ENCODE measurements around the gene PARVA. TPM values are rescaled to one million over a fixed set of nuclear protein-coding genes. Genes with fewer than 3 reads are reported as not detected.

The PARVA gene
- total RNA-seq, 3 donors from 2014 or later, result 55.7 to 191 (median 57.1) TPM

DNA sequence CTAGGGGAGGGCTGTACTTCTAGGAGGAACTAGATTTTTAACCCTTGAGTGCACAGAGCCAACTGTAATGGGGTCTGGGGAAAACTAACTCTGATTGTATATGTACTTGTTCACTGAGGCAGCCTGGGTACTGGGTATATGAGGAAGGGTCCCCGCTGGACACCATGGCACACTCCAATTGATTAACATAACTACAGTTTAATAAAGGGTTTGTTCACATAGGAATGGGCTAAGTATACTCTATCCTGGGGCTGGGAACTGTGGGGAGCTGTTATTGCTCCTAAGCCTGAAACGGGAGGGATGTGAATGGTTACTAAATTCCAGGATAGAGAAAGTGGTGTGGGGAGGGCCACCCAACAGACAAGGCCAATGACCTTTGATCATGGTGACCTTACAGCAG, 67.6 kb downstream of the PARVA start:
- Histone ChIP-seq H3K4me1 (ENCODE audit: low read depth) (no peaks in the 10 kb centered on the region), H3K36me3 (ENCODE audit: low read depth) (no peaks in the 10 kb centered on the region), H3K9me3 (no peaks in the 10 kb centered on the region), H3K4me3 (no peak overlapping the region)
- TF ChIP-seq, protein P1, sequence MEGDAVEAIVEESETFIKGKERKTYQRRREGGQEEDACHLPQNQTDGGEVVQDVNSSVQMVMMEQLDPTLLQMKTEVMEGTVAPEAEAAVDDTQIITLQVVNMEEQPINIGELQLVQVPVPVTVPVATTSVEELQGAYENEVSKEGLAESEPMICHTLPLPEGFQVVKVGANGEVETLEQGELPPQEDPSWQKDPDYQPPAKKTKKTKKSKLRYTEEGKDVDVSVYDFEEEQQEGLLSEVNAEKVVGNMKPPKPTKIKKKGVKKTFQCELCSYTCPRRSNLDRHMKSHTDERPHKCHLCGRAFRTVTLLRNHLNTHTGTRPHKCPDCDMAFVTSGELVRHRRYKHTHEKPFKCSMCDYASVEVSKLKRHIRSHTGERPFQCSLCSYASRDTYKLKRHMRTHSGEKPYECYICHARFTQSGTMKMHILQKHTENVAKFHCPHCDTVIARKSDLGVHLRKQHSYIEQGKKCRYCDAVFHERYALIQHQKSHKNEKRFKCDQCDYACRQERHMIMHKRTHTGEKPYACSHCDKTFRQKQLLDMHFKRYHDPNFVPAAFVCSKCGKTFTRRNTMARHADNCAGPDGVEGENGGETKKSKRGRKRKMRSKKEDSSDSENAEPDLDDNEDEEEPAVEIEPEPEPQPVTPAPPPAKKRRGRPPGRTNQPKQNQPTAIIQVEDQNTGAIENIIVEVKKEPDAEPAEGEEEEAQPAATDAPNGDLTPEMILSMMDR (IDR thresholded peaks at IDR 0.05), result no peak
- intact Hi-C loops (cut with DNase I, micrococcal nuclease), result no loop called here
- no peak for DNase-seq
- no peak for ATAC-seq

DNA sequence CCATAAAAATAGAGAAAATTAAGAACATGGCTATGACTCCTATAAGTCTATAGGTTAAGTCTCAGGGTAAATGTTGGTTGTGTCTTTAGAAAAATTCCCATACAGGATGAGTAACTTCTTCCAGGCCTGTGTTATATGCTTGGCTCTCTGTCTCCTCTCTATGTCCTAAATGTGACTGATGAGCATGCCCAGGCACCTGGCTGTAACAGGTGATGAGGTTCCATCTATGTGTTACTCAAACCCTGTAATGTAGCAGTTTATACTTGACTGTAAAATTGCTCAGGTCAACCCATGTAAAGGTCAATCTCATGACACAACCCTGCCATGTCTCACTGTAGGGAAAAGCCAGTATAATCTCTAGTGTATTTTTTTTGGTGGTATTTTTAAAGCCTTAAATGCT, 69.5 kb downstream of the PARVA start:
- no peak for DNase-seq
- H3K36me3 ChIP-seq (ENCODE audit: low read depth), result no peaks in the 10 kb centered on the region
- intact Hi-C loops (cut with DNase I, micrococcal nuclease), result no loop called here
- no peak for ATAC-seq
- TF ChIP-seq, protein P1 (IDR thresholded peaks at IDR 0.05), result no peak
- H3K4me1 ChIP-seq (ENCODE audit: low read depth), result no peaks in the 10 kb centered on the region
- no peak overlapping the region for H3K4me3 ChIP-seq
- no peaks in the 10 kb centered on the region for H3K9me3 ChIP-seq

DNA sequence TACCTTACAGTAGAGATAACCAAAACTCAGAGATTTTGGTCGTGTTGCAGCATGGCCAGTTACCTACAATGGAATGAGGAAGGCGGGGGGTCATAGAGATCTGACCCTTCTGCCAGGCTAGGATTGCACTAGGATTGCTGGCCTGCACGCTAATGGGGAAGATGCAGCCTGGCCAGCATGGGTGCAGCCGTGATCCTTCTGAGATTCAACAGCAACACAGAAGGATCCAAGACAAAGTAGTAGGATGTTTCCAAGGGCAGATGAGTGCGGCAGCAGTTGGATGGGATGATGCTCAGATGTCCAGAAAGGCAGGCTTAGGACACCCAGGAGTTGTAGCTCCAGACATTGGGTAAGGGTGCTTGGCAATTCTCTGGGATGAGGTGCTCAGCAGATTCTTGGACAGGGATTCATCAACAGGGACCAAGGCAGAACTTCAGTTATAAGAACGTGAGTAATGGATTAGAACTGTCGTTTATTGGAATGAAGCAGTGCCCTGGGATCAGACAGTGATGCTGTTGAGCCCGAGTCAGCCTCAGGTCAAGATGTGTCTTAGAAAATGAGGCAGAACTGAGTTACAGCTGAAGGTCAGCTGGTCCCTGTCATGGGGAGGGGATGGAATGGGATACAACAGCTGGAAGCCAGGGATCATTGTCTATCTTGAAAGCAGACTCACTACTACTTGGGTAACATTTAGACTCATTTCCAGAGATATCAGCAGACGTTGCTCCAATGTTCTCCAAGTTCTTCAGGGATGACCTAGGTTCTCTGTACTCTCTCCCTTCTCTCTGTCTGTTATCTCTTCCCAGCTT, 71.0 kb downstream of the PARVA start:
- Histone ChIP-seq H3K9me3 (no peaks in the 10 kb centered on the region), H3K36me3 (ENCODE audit: low read depth) (no peaks in the 10 kb centered on the region), H3K4me1 (ENCODE audit: low read depth) (no peaks in the 10 kb centered on the region), H3K4me3 (no peak overlapping the region)
- TF ChIP-seq, protein P1 (IDR thresholded peaks at IDR 0.05), result no peak
- intact Hi-C loops (cut with DNase I, micrococcal nuclease), result no loop called here
- no peak for ATAC-seq
- DNase-seq, result no peak

DNA sequence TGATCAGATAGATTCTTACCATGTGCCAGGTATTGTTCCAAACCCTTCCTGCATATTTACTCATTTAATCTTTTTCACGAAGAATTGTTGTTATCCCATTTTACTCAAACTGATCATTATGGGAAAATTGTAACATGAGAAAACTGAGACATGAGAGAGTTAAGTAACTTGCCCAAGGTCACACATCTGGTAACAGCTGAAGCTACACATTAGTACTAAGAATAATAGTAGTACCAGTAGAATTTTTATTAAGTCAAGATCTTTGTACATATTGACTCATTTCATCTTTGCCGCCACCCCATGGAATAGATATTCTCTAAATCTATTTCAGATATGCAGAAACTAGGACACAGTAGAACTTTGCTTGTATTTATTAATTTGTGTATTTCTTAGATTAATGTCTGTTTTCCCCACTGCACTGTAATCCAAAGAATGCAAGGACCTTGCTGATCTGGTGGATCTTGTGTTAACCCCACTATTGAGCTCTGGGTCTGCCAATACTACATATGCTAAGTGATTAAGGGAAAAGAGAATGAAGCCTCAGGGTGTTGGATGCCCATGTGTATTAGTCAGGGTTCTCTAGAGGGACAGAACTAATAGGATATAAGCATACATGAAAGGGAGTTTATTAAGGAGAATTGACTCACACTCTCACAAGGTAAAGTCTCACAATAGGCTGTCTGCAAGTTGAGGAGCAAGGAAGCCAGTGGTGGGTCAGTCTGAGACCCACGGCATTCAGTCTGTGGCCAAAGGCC, 72.8 kb downstream of the PARVA start:
- Histone ChIP-seq H3K4me3 (no peak overlapping the region), H3K36me3 (ENCODE audit: low read depth) (no peaks in the 10 kb centered on the region), H3K9me3 (no peaks in the 10 kb centered on the region), H3K4me1 (ENCODE audit: low read depth) (no peaks in the 10 kb centered on the region)
- DNase-seq (no peak), ATAC-seq (no peak)
- intact Hi-C loops (cut with DNase I, micrococcal nuclease), result no loop called here
- TF ChIP-seq, protein P1 (IDR thresholded peaks at IDR 0.05), result no peak

DNA sequence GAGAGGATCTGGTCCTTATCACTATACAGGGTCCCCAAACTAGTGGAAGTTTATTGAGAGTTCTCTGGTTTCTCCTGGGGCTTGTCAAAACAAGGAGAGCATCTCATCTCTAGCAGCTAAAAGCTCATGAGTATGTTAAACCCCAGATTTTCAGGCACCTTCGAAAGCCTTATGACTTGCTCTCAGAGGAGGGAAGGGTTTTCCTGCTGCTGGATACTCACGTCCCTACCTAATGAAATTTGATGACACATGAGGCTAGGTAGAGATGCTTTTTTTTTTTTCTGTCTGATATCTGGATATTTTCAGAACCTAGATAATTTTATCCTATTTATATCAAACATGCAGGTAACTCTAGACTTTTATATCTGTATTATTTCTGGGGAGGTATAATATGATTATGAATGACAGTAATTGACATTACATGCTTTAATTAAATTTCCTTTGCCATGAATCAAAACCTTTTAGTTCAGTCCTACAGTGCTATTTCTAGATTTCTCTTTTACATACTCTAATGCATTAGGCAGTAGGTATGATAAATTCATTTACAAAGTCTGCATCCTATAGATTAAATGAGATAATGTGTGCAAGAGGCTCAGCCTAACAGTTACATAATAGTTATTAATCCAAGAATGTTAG, 73.9 kb downstream of the PARVA start:
- Histone ChIP-seq H3K4me3 (no peak overlapping the region), H3K4me1 (ENCODE audit: low read depth) (no peaks in the 10 kb centered on the region), H3K36me3 (ENCODE audit: low read depth) (no peaks in the 10 kb centered on the region), H3K9me3 (no peaks in the 10 kb centered on the region)
- TF ChIP-seq, protein P1 (IDR thresholded peaks at IDR 0.05), result no peak
- no peak for ATAC-seq
- intact Hi-C loops (cut with DNase I, micrococcal nuclease), result no loop called here
- DNase-seq, result no peak
